Right ventricle myocardium superior (tissue), 1 donor: ENCODE data around the gene COBLL1. TPM values are rescaled to one million over a fixed set of nuclear protein-coding genes. Genes with fewer than 3 reads are reported as not detected.
"Not testable (repeated sequence)": the region's sequence is repeated elsewhere in the genome, so short reads cannot be mapped to it uniquely, and the experiment has no call there.

Experiments
- ATAC-seq: fragments of 200-7000 bp; cut with Tn5 transposase; one replicate; pipeline ENCODE4 v1.9.1; 2020; ENCODE audit warnings: mild to moderate bottlenecking; ENCODE audit not compliant: poor library complexity
- DNase-seq: peaks from one replicate; pipeline ENCODE4 v3.0.0-alpha.2; 2020
- intact Hi-C: fragments of 100-400 bp; cut with DNase I; formaldehyde crosslinking; loops from one replicate; pipeline ENCODE4 v1.11.2; 2022
- total RNA-seq: library from RNA; stranded (reverse); fragmentation: NEBNext Ultra II Directional; extraction: Animal tissue kit (Norgen Biotek cat#: 25700); gene quantifications from one replicate; pipeline ENCODE4 v1.2.1, GENCODE V29; 2021
- donor health status: DM: no; HTN: yes; CAD: no; lungs with severe emphysema.

The COBLL1 gene
- total RNA-seq, 1 donor from 2014 or later, result 12.1 TPM

- no peak for ATAC-seq
- DNase-seq, result no peak
- intact Hi-C loops, result no loop called here
Measured at GRCh38 chr2:164771897-164772296, 69.7 kb downstream of the COBLL1 start.

- DNase-seq (no peak), ATAC-seq (no peak)
- intact Hi-C loops, result no loop called here
Measured at GRCh38 chr2:164770421-164770916, 71.2 kb downstream of the COBLL1 start.

- intact Hi-C loops, result no loop called here
- DNase-seq (no peak), ATAC-seq (no peak)
Measured at GRCh38 chr2:164766954-164767320, 74.7 kb downstream of the COBLL1 start.

GRCh38 chr2:164766216-164766953 lies 75.2 kb downstream of the COBLL1 start:
- no peak for DNase-seq
- intact Hi-C loops, result no loop called here
- no peak for ATAC-seq

GRCh38 chr2:164764996-164765395 lies 76.6 kb downstream of the COBLL1 start:
- intact Hi-C loops, result no loop called here
- DNase-seq, result no peak

GRCh38 chr2:164764474-164764873 lies 77.1 kb downstream of the COBLL1 start:
- intact Hi-C loops, result no loop called here
- ATAC-seq (no peak), DNase-seq (no peak)

More at GRCh38 chr2:164764996-164765395, 76.6 kb downstream of the COBLL1 start:
- no peak for ATAC-seq

GRCh38 chr2:164763431-164763830 lies 78.2 kb downstream of the COBLL1 start:
- intact Hi-C loops, result no loop called here
- no peak for DNase-seq
- no peak for ATAC-seq

GRCh38 chr2:164761737-164762460 lies 79.7 kb downstream of the COBLL1 start:
- DNase-seq, result no peak
- ATAC-seq, result no peak
- intact Hi-C loops, result no loop called here

GRCh38 chr2:164761201-164761600 lies 80.4 kb downstream of the COBLL1 start:
- DNase-seq, ATAC-seq, intact Hi-C loops: not testable (repeated sequence)

- intact Hi-C loops, result no loop called here
- DNase-seq (no peak), ATAC-seq (no peak)
Measured at GRCh38 chr2:164760179-164760578, 81.4 kb downstream of the COBLL1 start.

- DNase-seq (no peak), ATAC-seq (no peak)
- intact Hi-C loops, result no loop called here
Measured at GRCh38 chr2:164757934-164758695, 83.5 kb downstream of the COBLL1 start.

GRCh38 chr2:164756773-164757172 lies 84.8 kb downstream of the COBLL1 start:
- intact Hi-C loops, result no loop called here
- ATAC-seq, result no peak

GRCh38 chr2:164755952-164756351 lies 85.7 kb downstream of the COBLL1 start:
- DNase-seq (no peak), ATAC-seq (no peak)
- intact Hi-C loops, result no loop called here

More at GRCh38 chr2:164756773-164757172, 84.8 kb downstream of the COBLL1 start:
- no peak for DNase-seq

GRCh38 chr2:164754157-164755093 lies 87.2 kb downstream of the COBLL1 start:
- intact Hi-C loops, result no loop called here
- no peak for ATAC-seq
- no peak for DNase-seq

- DNase-seq (no peak), ATAC-seq (no peak)
- intact Hi-C loops, result no loop called here
Measured at GRCh38 chr2:164752956-164753355, 88.7 kb downstream of the COBLL1 start.

GRCh38 chr2:164747783-164748433 lies 93.7 kb downstream of the COBLL1 start:
- intact Hi-C loops, result no loop called here
- ATAC-seq (peak; percentile 38), DNase-seq (no peak)

GRCh38 chr2:164747140-164747539 lies 94.5 kb downstream of the COBLL1 start:
- DNase-seq (no peak), ATAC-seq (no peak)
- intact Hi-C loops, result no loop called here

GRCh38 chr2:164746713-164747112 lies 94.9 kb downstream of the COBLL1 start:
- ATAC-seq, result no peak
- no peak for DNase-seq
- intact Hi-C loops, result no loop called here
